Measurements from ENCODE around the gene LIPC. TPM values are rescaled to one million over a fixed set of nuclear protein-coding genes. Genes with fewer than 3 reads are reported as not detected.

LIPC gene
- total and polyA plus RNA-seq, 8 donors: 0.23 to 7.5 (median 0.76) TPM; not detected in 4

DNA sequence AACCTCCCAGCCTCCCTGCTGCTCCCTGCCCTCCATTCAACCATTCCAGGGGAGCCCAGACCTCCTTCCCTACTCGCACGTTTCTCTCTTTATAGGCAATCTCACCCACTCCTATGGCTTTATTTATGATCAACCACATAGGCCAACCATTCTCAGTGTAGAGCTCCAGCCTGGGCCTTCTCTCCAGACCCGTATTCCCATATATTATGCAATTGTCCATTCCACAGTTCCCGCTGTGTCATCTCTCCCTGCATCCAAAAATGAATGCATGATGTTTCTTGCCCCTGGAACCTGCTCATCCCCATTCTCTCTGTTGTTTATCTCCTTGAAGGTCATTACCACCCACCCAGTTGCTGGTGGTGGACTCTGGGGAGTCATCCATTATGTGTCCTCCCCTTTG, 140.7 kb downstream of the LIPC start:
- TF ChIP-seq POLR2AphosphoS5 (IDR thresholded peaks at IDR 0.05) (no peak), POLR2A (IDR thresholded peaks at IDR 0.05) (no peak), EP300 (IDR thresholded peaks at IDR 0.05) (no peak)
- TF ChIP-seq, protein P1, sequence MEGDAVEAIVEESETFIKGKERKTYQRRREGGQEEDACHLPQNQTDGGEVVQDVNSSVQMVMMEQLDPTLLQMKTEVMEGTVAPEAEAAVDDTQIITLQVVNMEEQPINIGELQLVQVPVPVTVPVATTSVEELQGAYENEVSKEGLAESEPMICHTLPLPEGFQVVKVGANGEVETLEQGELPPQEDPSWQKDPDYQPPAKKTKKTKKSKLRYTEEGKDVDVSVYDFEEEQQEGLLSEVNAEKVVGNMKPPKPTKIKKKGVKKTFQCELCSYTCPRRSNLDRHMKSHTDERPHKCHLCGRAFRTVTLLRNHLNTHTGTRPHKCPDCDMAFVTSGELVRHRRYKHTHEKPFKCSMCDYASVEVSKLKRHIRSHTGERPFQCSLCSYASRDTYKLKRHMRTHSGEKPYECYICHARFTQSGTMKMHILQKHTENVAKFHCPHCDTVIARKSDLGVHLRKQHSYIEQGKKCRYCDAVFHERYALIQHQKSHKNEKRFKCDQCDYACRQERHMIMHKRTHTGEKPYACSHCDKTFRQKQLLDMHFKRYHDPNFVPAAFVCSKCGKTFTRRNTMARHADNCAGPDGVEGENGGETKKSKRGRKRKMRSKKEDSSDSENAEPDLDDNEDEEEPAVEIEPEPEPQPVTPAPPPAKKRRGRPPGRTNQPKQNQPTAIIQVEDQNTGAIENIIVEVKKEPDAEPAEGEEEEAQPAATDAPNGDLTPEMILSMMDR (IDR thresholded peaks at IDR 0.05): no peak

DNA sequence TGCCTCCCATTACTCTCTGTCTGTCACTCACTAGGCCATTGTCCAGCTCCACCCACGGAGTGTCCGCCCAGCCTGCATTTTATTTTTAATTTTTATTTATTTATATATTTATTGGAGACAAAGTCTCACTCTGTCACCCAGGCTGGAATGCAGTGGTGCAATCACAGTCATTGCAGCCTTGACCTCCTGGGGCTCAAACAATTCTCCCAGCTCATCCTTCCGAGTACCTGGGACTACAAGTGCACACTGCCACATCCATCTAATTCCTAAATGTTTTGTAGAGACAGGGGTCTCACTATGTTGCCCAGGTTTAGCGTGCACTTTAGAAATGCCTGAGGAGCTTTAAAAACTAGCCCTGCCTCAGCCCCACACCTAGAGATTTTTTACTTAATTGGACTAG, 141.5 kb downstream of the LIPC start:
- no peaks in the 10 kb centered on the region for H3K9me3 ChIP-seq
- intact Hi-C loops (cut with DNase I; ENCODE audit: low total_unique reads): no loop called here
- no peaks in the 10 kb centered on the region for H3K36me3 ChIP-seq
- no peak overlapping the region for H3K4me3 ChIP-seq
- 86 to 96% (median 96%) methylated on average over 4 of the region's 4 CpGs for WGBS, 5 donors
- no peak overlapping the region for H3K27ac ChIP-seq
- DNase-seq: no peak
- peaks cover 0 to 6% (median 0%) of the 10 kb centered on the region in 4 donors for H3K4me1 ChIP-seq
- TF ChIP-seq POLR2AphosphoS5 (IDR thresholded peaks at IDR 0.05): no peak
- TF ChIP-seq EP300 (IDR thresholded peaks at IDR 0.05): no peak
- no peaks in the 10 kb centered on the region for H3K27me3 ChIP-seq

More for the DNA sequence above, 140.7 kb downstream of the LIPC start:
- peaks cover 0 to 6% (median 0%) of the 10 kb centered on the region in 4 donors for H3K4me1 ChIP-seq
- no peak overlapping the region for H3K27ac ChIP-seq
- no peak for DNase-seq
- WGBS, 5 donors: 81 to 97% (median 90%) methylated on average over 4 of the region's 4 CpGs
- intact Hi-C loops (cut with DNase I; ENCODE audit: low total_unique reads): no loop called here
- H3K4me3 ChIP-seq: no peak overlapping the region
- no peaks in the 10 kb centered on the region for H3K9me3 ChIP-seq
- H3K36me3 ChIP-seq: no peaks in the 10 kb centered on the region
- no peaks in the 10 kb centered on the region for H3K27me3 ChIP-seq

DNA sequence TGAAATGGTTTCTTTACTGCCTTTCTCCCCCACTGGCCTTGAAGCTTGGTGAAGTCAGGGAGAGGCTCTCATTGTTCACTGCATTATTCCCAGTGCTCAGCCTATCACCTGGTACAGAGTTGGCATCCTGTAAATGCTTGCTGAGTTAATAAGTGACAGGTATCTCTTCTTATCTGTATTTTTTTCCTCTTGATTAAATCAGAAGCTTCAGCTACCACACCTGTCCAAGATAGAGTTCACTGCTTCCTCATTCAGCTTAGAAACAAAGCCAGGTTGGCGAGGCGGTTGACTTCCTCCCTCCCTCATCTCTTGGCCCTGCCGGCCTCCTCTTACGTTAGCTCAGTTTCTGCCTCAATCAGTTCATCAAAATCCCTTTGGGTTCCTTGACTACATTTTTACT, 142.8 kb downstream of the LIPC start:
- Histone ChIP-seq H3K4me1 (peaks cover 0 to 6% (median 0%) of the 10 kb centered on the region in 4 donors), H3K36me3 (no peaks in the 10 kb centered on the region), H3K27ac (no peak overlapping the region), H3K4me3 (no peak overlapping the region), H3K9me3 (no peaks in the 10 kb centered on the region), H3K27me3 (no peaks in the 10 kb centered on the region)
- intact Hi-C loops (cut with DNase I; ENCODE audit: low total_unique reads): no loop called here
- WGBS, 5 donors: 42 to 65% (median 57%) methylated on average over 4 of the region's 4 CpGs
- TF ChIP-seq, protein P1 (IDR thresholded peaks at IDR 0.05): no peak
- TF ChIP-seq EP300 (IDR thresholded peaks at IDR 0.05): no peak
- TF ChIP-seq POLR2AphosphoS5 (IDR thresholded peaks at IDR 0.05): no peak
- no peak for TF ChIP-seq POLR2A (IDR thresholded peaks at IDR 0.05)
- DNase-seq: no peak

DNA sequence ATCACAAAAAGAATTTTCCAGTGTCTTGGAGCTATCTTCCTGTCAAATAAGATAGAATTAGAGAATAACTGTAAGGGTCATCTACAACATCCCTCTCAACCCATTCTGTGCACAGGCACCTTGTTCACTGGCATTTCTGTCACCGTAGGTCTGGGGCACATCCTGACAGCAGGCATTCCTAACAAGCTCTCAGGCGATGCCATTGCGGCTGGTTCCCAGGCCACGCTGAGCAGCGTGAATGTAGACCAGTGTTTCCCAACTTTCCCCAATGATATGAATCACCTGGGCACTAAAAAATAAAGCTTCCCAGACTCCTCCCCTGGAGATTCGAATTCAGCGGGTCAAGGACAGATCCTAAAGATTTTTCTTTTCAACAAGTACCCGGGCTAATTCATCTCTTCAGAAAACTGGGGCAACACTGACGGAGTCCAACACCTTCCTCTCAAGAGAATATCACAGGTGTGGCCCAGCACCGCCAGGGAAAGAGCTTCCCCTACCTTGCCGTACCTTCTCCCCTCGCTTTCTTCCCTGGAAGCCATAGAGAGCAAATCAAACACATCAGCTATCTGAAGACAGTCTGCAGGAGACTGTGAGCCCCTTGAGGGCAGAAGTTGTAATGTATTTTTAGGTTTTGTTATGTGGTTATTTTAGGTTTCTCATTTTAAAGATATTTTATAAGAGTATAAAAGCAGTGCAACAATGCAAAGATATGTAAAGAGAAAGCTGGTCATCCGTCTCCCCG, 143.4 kb downstream of the LIPC start:
- DNase-seq: no peak
- intact Hi-C loops (cut with DNase I; ENCODE audit: low total_unique reads): no loop called here
- 90 to 96% (median 92%) methylated on average over 14 of the region's 14 CpGs for WGBS, 5 donors
- no peaks in the 10 kb centered on the region for H3K9me3 ChIP-seq
- H3K27ac ChIP-seq: no peak overlapping the region
- H3K36me3 ChIP-seq: no peaks in the 10 kb centered on the region
- TF ChIP-seq POLR2A (IDR thresholded peaks at IDR 0.05) (no peak), EP300 (IDR thresholded peaks at IDR 0.05) (no peak), POLR2AphosphoS5 (IDR thresholded peaks at IDR 0.05) (no peak)
- TF ChIP-seq, protein P1 (IDR thresholded peaks at IDR 0.05): no peak
- no peaks in the 10 kb centered on the region for H3K27me3 ChIP-seq
- no peak overlapping the region for H3K4me3 ChIP-seq
- H3K4me1 ChIP-seq: peaks cover 0 to 6% (median 0%) of the 10 kb centered on the region in 4 donors

DNA sequence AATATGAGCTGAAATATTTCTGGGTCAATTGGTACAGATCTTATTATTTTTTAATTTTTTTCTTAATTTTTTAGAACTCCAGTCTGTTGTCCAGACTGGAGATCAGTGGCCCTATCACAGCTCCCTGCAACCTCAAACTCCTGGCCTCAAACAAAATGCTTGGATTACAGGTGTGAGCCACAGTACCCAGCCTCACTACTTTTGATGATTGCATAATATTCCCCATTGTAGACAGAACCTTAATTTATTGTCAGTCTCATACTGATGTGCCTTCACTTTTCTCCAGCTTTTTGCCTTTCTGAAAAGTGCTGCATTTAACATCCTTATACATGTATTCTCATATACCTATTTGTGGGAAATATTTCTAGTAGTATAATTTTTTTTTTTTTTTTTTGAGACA, 144.9 kb downstream of the LIPC start:
- peaks cover 0 to 6% (median 0%) of the 10 kb centered on the region in 4 donors for H3K4me1 ChIP-seq
- H3K27ac ChIP-seq: no peak overlapping the region
- intact Hi-C loops (cut with DNase I; ENCODE audit: low total_unique reads): no loop called here
- no peak for TF ChIP-seq POLR2A (IDR thresholded peaks at IDR 0.05)
- TF ChIP-seq, protein P1 (IDR thresholded peaks at IDR 0.05): no peak
- TF ChIP-seq POLR2AphosphoS5 (IDR thresholded peaks at IDR 0.05): no peak
- no peak for TF ChIP-seq EP300 (IDR thresholded peaks at IDR 0.05)
- no peaks in the 10 kb centered on the region for H3K9me3 ChIP-seq
- H3K27me3 ChIP-seq: no peaks in the 10 kb centered on the region
- H3K4me3 ChIP-seq: no peak overlapping the region
- DNase-seq: no peak
- no peaks in the 10 kb centered on the region for H3K36me3 ChIP-seq

Data from stomach (tissue), 9 donors.